ENCODE measurements around the gene APOBEC3F. TPM values are rescaled to one million over a fixed set of nuclear protein-coding genes. Genes with fewer than 3 reads are reported as not detected.
"Not testable (repeated sequence)": the region's sequence is repeated elsewhere in the genome, so short reads cannot be mapped to it uniquely, and the experiment has no call there.

Gene APOBEC3F
- total RNA-seq, 1 experiment from 2014 or later: not detected

DNA sequence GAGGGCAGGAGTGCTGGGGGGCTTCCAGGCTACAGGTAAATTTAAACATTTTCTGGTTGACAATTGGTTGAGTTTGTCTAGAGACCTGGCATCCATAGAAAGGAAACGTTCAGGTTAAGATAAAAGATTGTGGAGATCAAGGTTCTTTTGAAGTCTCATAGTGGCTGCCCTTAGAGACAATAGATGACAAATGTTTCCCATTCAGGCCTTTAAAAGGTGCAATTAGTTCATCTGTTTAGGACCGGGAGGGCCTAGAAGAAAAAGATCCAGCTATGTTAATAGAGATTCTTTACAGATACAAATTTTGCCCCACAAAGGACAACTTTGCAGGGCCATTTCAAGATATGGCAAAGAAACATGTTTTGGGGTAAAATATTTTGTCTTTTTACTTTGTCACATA is 3.6 kb upstream of the APOBEC3F start:
- H3K9me3 ChIP-seq (ENCODE audit: low read length); H3K27ac ChIP-seq (ENCODE audit: low read length); H3K4me1 ChIP-seq (ENCODE audit: insufficient read depth, low read length); H3F3A ChIP-seq (ENCODE audit: low read length, unreplicated experiment); H3K27me3 ChIP-seq (ENCODE audit: low read length); H3K36me3 ChIP-seq (ENCODE audit: low read depth, low read length); POLR2A ChIA-PET (ENCODE audit: unreplicated experiment); H3K9me2 ChIP-seq (replicated peaks; ENCODE audit: low read length); DNase-seq; H3K9ac ChIP-seq (ENCODE audit: low read length); H2AFZ ChIP-seq (ENCODE audit: low read length); BruUV-seq (replicated peaks); ATAC-seq; H3K79me2 ChIP-seq (ENCODE audit: low read length); CTCF ChIA-PET; H4K20me1 ChIP-seq (ENCODE audit: low read length); H3K4me2 ChIP-seq (ENCODE audit: low read length); intact Hi-C loops (cut with micrococcal nuclease); H3K4me3 ChIP-seq (ENCODE audit: low read length): not testable (repeated sequence)

DNA sequence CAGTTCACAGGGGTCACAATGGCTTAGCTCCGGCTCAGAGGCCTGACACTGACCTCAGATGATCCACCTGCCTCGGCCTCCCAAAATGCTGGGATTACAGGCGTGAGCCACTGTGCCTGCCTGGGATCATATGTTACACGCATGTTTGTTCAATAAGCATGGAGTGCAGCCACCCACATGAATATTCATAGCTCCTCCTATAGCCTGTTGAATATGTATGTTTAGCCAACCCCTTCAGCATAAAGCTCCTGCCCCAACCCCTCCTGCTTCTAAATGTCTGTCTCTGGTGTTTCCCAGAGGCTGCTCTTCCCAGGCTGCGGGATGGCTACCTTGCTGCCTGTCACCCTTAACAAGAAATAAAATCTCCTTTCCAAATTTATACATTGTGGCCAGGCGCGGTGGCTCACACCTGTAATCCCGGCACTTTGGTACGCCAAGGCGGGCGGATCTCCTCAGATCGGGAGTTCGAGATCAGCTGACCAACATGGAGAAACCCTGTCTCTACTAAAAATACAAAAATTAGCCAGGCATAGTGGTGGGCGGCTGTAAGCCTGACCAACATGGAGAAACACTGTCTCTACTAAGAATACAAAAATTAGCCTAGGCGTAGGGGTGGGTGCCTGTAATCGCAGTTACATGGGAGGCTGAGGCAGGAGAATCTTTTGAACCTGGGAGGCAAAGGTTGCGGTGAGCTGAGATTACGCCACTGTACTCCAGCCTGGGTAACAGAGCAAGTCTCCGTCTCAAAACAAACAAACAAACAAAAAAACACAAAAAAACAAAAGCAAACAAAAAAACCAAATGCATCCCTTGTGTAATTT is 1.1 kb upstream of the APOBEC3F start:
- CTCF ChIA-PET: no interaction called here

DNA sequence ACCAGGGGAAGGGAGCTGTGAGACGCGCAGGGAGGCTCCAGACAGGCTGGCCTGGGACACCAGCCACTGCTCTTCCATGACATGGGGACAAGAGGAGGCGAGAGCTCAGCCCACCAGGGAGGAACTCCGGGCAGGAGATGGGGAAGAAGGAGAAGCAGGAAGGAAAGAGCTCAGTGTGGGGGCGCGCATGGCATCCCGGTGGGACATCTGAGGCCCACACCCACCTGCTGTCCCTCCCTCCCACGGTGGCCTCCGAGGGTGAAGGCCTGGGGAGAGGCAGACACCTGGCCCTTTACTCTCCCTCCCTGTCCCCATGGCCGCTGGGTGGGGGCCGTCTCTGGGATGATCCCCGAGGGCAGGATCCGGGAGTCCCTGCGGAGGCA is 518 bp upstream of the APOBEC3F start:
- ATAC-seq; CTCF ChIA-PET; H3K9me3 ChIP-seq (ENCODE audit: low read length); H3K79me2 ChIP-seq (ENCODE audit: low read length); H4K20me1 ChIP-seq (ENCODE audit: low read length); intact Hi-C loops (cut with micrococcal nuclease); H3K9ac ChIP-seq (ENCODE audit: low read length); H2AFZ ChIP-seq (ENCODE audit: low read length); H3K4me1 ChIP-seq (ENCODE audit: insufficient read depth, low read length); H3K4me3 ChIP-seq (ENCODE audit: low read length); H3K4me2 ChIP-seq (ENCODE audit: low read length); H3K27ac ChIP-seq (ENCODE audit: low read length); DNase-seq; H3K36me3 ChIP-seq (ENCODE audit: low read depth, low read length); H3F3A ChIP-seq (ENCODE audit: low read length, unreplicated experiment); POLR2A ChIA-PET (ENCODE audit: unreplicated experiment); H3K9me2 ChIP-seq (replicated peaks; ENCODE audit: low read length); BruUV-seq (replicated peaks); H3K27me3 ChIP-seq (ENCODE audit: low read length): not testable (repeated sequence)

More for the DNA sequence above, 1.1 kb upstream of the APOBEC3F start:
- Histone ChIP-seq H3K4me3 (ENCODE audit: low read length) (no peak overlapping the region), H3K79me2 (ENCODE audit: low read length) (no peaks in the 10 kb centered on the region), H3K9me3 (ENCODE audit: low read length) (no peaks in the 10 kb centered on the region), H3K4me1 (ENCODE audit: insufficient read depth, low read length) (no peaks in the 10 kb centered on the region), H3K27ac (ENCODE audit: low read length) (no peak overlapping the region), H2AFZ (ENCODE audit: low read length) (no peak overlapping the region), H3K27me3 (ENCODE audit: low read length) (no peaks in the 10 kb centered on the region), H3K9ac (ENCODE audit: low read length) (no peak overlapping the region), H3K4me2 (ENCODE audit: low read length) (no peak overlapping the region), H3K9me2 (replicated peaks; ENCODE audit: low read length) (no peaks in the 10 kb centered on the region), H3F3A (ENCODE audit: low read length, unreplicated experiment) (no peaks in the 10 kb centered on the region), H3K36me3 (ENCODE audit: low read depth, low read length) (no peaks in the 10 kb centered on the region), H4K20me1 (ENCODE audit: low read length) (no peaks in the 10 kb centered on the region)
- no TSS peak for BruUV-seq (replicated peaks)
- intact Hi-C loops (cut with micrococcal nuclease): no loop called here
- TF ChIP-seq, protein P1, sequence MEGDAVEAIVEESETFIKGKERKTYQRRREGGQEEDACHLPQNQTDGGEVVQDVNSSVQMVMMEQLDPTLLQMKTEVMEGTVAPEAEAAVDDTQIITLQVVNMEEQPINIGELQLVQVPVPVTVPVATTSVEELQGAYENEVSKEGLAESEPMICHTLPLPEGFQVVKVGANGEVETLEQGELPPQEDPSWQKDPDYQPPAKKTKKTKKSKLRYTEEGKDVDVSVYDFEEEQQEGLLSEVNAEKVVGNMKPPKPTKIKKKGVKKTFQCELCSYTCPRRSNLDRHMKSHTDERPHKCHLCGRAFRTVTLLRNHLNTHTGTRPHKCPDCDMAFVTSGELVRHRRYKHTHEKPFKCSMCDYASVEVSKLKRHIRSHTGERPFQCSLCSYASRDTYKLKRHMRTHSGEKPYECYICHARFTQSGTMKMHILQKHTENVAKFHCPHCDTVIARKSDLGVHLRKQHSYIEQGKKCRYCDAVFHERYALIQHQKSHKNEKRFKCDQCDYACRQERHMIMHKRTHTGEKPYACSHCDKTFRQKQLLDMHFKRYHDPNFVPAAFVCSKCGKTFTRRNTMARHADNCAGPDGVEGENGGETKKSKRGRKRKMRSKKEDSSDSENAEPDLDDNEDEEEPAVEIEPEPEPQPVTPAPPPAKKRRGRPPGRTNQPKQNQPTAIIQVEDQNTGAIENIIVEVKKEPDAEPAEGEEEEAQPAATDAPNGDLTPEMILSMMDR (conservative IDR thresholded peaks at IDR 0.05; ENCODE audit: low read depth, low read length): no peak
- no peak for DNase-seq
- POLR2A ChIA-PET (ENCODE audit: unreplicated experiment): no interaction called here
- no peak for ATAC-seq

DNA sequence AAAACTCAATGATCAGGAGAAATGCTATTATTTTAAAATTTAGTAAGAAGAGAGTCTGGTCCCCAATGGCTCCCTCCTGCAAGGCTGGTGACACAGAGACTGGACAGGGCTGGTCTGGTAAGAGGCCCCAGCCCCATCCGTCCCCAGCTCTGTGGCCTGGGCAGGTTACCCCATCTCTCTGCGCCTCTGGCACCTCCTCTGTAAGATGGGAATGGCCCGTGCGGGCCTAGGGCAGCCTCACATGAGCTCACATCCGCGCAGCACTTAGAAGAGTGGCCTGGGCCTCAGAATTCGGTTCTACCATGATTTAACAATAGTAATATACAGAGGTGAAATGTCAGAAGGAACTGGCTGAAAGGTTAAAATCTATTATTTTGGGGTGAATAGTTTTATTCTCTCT is 1.2 kb downstream of the APOBEC3F start:
- no peak overlapping the region for H2AFZ ChIP-seq (ENCODE audit: low read length)
- no peaks in the 10 kb centered on the region for H3K27me3 ChIP-seq (ENCODE audit: low read length)

DNA sequence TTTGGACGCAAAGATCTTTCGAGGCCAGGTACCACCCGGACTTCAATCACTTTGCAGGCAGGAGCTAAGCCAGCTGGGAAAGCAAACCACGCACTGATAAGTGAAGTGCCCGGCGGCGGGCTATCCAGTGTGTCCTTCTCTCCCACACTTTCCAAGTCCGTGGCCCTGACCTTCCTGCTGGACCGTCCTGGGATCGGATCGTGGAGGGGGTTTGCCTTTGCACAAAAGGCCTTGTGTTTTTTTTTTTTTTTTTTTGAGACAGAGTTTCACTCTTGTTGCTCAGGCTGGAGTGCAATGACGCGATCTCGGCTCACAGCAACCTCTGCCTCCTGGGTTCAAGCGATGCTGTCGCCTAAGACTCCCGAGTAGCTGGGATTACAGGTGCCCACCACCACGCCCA is 2.4 kb downstream of the APOBEC3F start:
- CTCF ChIA-PET; intact Hi-C loops (cut with micrococcal nuclease): not testable (repeated sequence)

More for the DNA sequence above, 1.2 kb downstream of the APOBEC3F start:
- H3K9me2 ChIP-seq (replicated peaks; ENCODE audit: low read length): no peaks in the 10 kb centered on the region
- no peaks in the 10 kb centered on the region for H3K36me3 ChIP-seq (ENCODE audit: low read depth, low read length)
- no peaks in the 10 kb centered on the region for H3K79me2 ChIP-seq (ENCODE audit: low read length)
- intact Hi-C loops (cut with micrococcal nuclease): no loop called here
- H3K9me3 ChIP-seq (ENCODE audit: low read length): no peaks in the 10 kb centered on the region
- ChIA-PET POLR2A (ENCODE audit: unreplicated experiment) (no interaction called here), CTCF (no interaction called here)
- H3K27ac ChIP-seq (ENCODE audit: low read length): no peak overlapping the region
- TF ChIP-seq EZH2phosphoT487 (IDR thresholded peaks at IDR 0.05; ENCODE audit: borderline replicate concordance, low read length): no peak
- no peak for TF ChIP-seq EZH2 (IDR thresholded peaks at IDR 0.05; ENCODE audit: low read length, unreplicated experiment)
- TF ChIP-seq, protein P1 (conservative IDR thresholded peaks at IDR 0.05; ENCODE audit: low read depth, low read length): no peak
- H3K4me3 ChIP-seq (ENCODE audit: low read length): no peak overlapping the region
- H3K4me2 ChIP-seq (ENCODE audit: low read length): no peak overlapping the region
- H3F3A ChIP-seq (ENCODE audit: low read length, unreplicated experiment): no peaks in the 10 kb centered on the region
- no TSS peak for BruUV-seq (replicated peaks)
- H3K9ac ChIP-seq (ENCODE audit: low read length): no peak overlapping the region
- ATAC-seq: no peak
- H4K20me1 ChIP-seq (ENCODE audit: low read length): no peaks in the 10 kb centered on the region
- no peak for DNase-seq
- no peaks in the 10 kb centered on the region for H3K4me1 ChIP-seq (ENCODE audit: insufficient read depth, low read length)

More for the DNA sequence above, 2.4 kb downstream of the APOBEC3F start:
- H3K4me3 ChIP-seq (ENCODE audit: low read length); H3K4me1 ChIP-seq (ENCODE audit: insufficient read depth, low read length); H4K20me1 ChIP-seq (ENCODE audit: low read length); H3K27me3 ChIP-seq (ENCODE audit: low read length); DNase-seq; POLR2A ChIA-PET (ENCODE audit: unreplicated experiment); H3K79me2 ChIP-seq (ENCODE audit: low read length); BruUV-seq (replicated peaks); H3K27ac ChIP-seq (ENCODE audit: low read length); ATAC-seq; H3K9ac ChIP-seq (ENCODE audit: low read length); H3K36me3 ChIP-seq (ENCODE audit: low read depth, low read length); H2AFZ ChIP-seq (ENCODE audit: low read length); H3K9me3 ChIP-seq (ENCODE audit: low read length); H3K9me2 ChIP-seq (replicated peaks; ENCODE audit: low read length); H3F3A ChIP-seq (ENCODE audit: low read length, unreplicated experiment); H3K4me2 ChIP-seq (ENCODE audit: low read length): not testable (repeated sequence)

All from PC-3 (cell line).